Pulmonary artery endothelial cell (primary cell): ENCODE results near the gene INPP5A. TPM values are rescaled to one million over a fixed set of nuclear protein-coding genes. Genes with fewer than 3 reads are reported as not detected.
"Not testable (repeated sequence)": the region's sequence is repeated elsewhere in the genome, so short reads cannot be mapped to it uniquely, and the experiment has no call there.

Experiments
- DNase-seq: peaks from one replicate; pipeline ENCODE4 v3.0.0-alpha.2; 2011; ENCODE audit warnings: low read depth, low spot score
- total RNA-seq: library from RNA; depleted of rRNA; stranded (reverse); fragments of >200 nt; gene quantifications from 2 replicates; pipeline ENCODE4 v1.2.3, GENCODE V29; 2014

Gene INPP5A
- total RNA-seq, 1 donor from 2014 or later, result 25.4 TPM

- DNase-seq, result no peak
These were observed 199.9 kb downstream of the INPP5A start for GRCh38 chr10:132737390-132738048.

DNA sequence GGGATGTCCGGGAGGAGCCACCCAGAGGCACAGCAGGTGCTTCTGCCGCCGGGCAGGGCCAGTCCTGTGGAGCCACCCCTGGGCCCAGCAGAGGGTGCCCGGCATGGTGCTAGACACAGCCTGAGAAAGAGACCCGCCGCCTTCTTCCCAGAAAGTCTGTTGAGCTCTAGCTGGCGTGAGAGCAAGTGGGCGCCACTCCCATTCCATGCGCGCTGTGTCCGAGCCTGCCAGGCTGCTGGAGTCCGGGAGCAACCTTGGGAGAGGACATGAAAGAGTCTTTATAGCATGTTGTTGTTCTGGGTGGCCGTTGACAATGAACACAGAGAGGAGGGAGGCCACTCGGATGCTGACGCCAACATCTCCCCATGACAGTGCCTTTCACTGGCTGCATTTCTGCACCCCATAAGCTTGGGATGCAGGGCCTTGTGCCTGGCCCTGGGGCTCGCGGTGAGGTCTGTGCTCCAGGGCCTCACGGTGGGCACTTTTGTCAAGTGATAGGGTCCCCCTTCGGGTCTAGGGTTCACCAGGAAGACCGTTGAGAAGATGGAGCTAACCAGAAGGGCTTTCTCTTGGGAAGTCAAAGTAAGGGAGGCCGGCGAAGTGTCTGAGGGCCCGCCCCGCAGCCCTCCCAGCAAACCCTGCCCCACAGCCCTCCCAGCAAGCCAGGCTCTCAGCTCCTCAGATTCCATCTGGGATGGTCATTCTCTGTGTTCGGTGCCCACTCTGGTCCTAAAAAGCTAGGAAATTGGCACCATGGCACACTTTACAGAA, 201.1 kb downstream of the INPP5A start:
- no peak for DNase-seq

- DNase-seq, result no peak
These were observed 201.6 kb downstream of the INPP5A start for GRCh38 chr10:132739225-132739613.

- DNase-seq, result no peak
These were observed 203.0 kb downstream of the INPP5A start for GRCh38 chr10:132740588-132740987.

- no peak for DNase-seq
These were observed 204.7 kb downstream of the INPP5A start for GRCh38 chr10:132742167-132742836.

- no peak for DNase-seq
These were observed 205.2 kb downstream of the INPP5A start for GRCh38 chr10:132742837-132743194.

- not testable (repeated sequence) for DNase-seq
These were observed 205.8 kb downstream of the INPP5A start for GRCh38 chr10:132743196-132743924.

GRCh38 chr10:132743925-132744490, 206.4 kb downstream of the INPP5A start:
- DNase-seq, result no peak

GRCh38 chr10:132744839-132745238, 207.3 kb downstream of the INPP5A start:
- no peak for DNase-seq

- DNase-seq, result no peak
These were observed 207.9 kb downstream of the INPP5A start for GRCh38 chr10:132745511-132745910.

DNA sequence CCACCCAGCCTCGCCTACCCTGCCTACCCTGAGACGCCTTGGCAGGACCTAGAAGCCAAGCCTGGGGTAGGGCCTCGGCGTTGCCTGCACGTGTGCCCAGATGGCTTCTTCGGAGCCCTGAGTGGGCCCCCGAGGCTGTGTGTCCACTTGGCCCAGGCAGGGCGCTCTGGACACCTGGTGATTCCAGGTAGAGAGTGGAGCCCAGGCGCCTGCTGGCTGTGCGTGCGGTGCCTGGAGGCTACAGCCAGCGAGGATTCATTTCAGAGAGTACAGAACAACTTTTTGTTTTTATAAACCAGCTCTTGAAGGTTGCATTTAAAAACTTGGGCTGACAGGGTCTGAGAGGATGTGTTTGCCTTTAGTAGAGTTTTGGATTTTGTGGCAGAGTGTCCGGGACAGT, 208.4 kb downstream of the INPP5A start:
- DNase-seq, result no peak

GRCh38 chr10:132746386-132746785, 208.8 kb downstream of the INPP5A start:
- DNase-seq, result no peak

GRCh38 chr10:132746801-132747625, 209.4 kb downstream of the INPP5A start:
- no peak for DNase-seq

DNA sequence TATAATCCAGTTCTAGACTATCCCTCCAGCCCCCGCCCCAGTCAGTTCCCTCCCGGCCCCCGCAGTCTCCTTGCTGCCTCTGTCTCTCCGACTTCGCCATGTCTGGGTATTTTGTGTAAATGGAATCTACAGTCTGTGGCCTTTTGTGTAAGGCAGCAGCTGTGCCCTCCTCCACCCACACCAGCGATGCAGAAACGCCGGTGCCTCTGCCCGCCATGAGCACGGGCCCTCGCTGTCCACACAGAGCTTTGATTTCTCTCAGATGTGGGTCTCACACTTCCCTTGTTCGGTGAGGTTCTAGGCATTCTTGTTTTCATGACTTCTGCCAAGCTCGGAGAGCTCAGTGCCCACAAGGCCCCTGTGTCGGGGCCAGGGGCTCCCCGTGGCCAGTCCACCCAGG, 210.5 kb downstream of the INPP5A start:
- DNase-seq, result no peak

- no peak for DNase-seq
These were observed 211.2 kb downstream of the INPP5A start for GRCh38 chr10:132748545-132749370.

GRCh38 chr10:132749371-132749795, 211.8 kb downstream of the INPP5A start:
- DNase-seq, result no peak

DNA sequence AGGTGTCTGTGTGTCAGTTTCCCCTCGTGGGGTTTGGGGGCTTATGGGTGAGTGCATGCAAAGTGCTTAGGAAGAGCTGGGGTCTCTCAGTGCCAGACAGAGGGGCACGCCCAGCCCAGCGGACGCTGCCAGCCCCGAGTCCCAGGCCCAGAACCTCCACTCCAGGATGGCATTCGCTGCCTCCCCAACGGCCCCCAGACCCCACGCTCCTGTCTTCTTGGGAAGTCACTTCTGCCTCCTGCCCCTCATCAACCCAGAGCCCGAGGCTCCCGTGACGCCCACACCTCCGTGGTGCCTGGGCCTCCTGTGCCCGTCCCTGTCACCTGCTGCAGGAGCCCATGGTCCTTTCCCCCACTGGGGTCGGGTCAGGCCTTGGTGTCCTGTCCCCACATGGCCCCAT, 213.3 kb downstream of the INPP5A start:
- no peak for DNase-seq

GRCh38 chr10:132752378-132752777, 214.8 kb downstream of the INPP5A start:
- no peak for DNase-seq

GRCh38 chr10:132752961-132753360, 215.4 kb downstream of the INPP5A start:
- no peak for DNase-seq

GRCh38 chr10:132753596-132753995, 216.0 kb downstream of the INPP5A start:
- DNase-seq, result no peak
